Measurements from ENCODE around the gene SPHKAP.
"Not testable (repeated sequence)": the region's sequence is repeated elsewhere in the genome, so short reads cannot be mapped to it uniquely, and the experiment has no call there.

SPHKAP gene

DNA sequence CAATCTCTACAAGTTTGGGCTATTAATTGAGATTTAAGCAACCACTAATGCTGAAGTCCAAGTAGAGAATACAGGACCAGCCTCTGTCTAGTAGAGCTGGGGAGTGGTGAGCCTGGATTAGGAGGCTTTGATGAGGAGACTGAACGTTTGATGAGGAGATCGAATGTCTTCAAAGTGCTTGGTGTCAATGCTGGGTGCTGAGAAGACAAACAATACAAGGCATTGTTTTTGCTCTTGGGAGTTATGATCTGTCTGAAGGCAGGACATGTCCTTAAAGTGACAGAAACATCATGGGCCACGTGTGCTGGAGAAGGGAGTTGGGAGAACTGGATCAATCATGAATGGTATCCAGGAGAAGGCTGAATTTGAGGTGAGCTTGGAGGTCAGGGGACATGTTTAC is 143.6 kb downstream of the SPHKAP start:
- no peak for DNase-seq

DNA sequence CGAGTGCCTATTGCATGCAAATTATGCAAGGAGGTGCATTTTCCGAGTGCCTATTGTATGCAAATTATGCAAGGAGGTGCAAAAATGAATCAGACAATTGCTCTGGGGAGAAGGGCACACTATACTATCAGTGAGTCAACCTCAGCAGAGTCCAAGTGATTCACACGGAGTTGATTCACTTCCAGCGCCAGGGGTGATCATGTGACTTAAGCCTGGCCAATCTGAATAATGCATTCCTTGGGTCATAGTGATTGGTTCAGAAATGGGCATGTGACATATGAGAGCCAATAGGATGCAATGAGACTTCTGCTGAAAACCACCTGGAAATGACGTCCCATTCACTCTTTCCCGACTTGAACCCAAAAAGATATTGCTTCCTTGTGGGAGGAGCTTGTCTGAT is 157.9 kb downstream of the SPHKAP start:
- DNase-seq, result no peak

DNA sequence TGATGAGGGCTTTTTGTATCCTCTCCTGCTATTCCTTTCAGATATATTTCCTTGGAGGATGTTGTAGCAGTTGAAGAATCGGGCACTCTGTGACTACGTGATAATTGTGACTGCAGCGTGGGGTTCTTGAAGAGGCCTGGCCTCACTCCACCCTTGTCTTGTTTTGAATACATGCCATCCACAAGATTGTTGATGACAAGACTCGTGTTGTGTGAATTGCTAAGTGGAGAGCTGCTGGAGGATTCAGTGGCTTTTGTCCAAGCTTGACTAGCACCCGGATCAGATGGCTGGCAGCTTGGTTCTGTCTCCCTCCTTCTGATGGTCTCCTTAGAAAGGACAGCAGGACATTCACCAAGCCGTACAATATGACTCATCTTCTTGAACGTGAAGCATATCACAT is 163.2 kb downstream of the SPHKAP start:
- DNase-seq, result peak in 2 of 58 donors; percentile 1 to 6

DNA sequence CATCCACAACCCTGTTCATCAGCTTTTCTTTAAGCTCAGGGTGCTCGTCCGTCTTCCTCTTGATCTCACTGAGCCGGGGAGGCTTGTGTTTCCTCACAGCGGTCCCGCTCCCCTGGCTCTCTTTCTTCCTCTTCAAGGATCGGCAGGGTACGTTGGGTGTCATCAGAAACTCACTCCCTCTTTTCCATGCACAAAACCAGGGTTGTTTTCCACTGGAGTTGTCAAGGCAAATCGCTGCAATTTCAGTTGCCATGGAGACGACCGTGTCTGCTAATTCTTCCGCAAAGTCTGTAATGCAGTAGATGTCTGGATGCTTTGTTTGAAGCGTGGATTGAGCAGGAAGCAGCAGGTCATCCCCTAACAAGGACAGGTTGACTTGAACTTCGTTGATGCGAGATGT is 163.7 kb downstream of the SPHKAP start:
- peak in 12 of 58 donors; percentile 5 to 43 (median 16) for DNase-seq

- DNase-seq, result no peak
Measured at GRCh38 chr2:228016402-228016801, 165.1 kb downstream of the SPHKAP start.

DNA sequence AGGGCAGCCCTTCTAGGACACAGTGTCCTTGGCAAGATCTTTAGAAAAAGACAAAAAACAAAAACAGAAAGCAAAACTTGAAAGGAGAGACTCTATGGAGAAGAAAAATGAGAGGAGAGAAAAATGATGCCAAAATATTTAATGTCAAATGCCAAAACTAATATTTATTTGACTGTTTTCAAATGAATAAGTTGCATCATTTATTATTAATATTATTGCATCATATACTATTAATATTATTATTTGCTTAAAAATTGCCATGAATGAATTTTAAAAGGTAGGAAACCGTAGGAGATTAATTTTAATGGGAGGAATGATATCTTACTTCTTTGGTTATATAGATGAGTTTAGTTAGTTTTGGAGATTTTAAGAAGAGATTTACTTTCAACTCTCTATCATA is 165.7 kb downstream of the SPHKAP start:
- no peak for DNase-seq

DNA sequence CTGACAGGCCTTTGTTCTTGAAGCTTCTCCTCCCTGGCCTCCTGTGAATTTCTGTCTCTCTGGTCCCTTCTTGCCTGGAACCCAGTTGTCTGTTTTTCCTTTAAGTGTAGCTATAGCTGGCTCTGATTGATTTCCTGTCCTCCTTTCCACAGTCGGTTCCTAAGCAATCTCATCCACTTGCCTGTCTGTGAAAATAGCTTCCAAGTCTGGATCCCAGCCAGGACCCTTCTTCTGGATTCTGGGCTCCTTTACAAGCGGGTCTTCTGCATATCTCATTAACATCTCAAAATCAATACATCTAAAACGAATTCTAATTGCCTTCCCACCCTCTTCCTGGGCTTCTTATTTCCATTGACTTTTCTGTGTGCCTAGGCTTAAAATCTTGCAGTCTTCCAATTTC is 185.1 kb downstream of the SPHKAP start:
- peak in 1 of 58 donors; percentile 3 for DNase-seq

- DNase-seq, result no peak
Measured at GRCh38 chr2:227990937-227991336, 190.6 kb downstream of the SPHKAP start.

DNA sequence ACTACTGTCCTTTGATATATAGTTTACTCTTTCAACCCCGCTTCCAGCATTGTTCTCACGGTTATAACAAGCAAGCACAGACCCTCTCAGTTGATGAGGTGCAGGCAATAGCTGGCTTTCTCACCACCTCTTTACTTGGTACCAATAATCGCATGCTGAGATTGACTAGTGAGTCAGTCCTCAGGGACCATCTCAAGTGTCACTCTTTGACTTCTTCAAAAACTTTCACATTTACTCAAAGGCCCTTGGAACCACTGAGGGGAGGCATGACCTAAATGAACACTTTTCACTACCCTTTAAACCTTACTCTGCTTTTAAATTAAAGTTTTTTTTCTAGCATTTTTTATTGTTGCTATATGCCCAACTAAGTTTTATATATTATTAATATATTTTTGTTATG is 208.2 kb downstream of the SPHKAP start:
- DNase-seq, result no peak

DNA sequence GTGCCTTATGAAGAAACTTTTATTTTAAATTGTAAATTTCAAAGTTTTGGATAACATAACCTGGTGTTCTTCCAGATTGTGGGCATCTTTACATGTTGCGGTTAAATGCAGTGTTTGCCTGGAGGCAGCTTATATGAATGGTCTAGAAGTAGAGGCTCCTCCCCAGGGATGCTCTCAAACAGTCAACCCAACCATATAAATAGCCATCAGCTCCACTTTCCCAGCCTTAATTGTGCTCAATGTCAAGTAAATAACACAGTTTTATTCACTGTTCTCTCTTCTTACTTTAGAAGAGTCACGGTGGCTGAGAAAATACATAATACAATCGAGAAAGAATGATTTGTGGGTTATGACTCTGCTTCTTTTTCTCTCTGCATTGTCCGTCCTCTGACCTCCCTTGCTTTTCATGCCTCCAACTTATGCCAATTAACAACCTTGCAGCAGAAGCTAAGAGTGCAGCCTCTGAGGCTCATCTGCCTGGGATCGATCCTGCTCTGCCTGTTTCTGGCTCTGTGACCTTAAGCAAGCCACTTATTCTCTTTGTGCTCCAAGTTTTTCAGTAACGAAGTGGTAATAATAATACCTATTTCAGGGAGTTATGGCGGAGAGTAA is 209.8 kb downstream of the SPHKAP start:
- no peak for DNase-seq

DNA sequence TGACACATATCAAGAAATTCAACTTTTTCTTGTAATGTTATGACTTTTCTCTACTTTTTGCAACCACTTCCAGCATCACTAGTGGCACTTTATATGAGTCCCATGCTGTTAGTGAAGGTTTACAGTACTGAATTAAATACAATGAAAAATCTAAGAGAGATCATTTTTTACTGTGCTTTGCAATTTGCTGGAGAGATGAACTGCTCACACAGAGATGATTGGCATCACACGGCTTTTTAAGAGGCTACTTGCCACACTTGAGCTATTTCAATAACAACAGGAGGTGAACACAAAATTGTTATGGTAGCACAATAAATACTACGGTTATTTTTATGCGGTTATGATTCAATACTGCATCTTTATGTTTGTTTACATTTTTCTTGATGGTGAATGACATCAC is 221.2 kb downstream of the SPHKAP start:
- no peak for DNase-seq

- no peak for DNase-seq
Measured at GRCh38 chr2:227942965-227943364, 238.5 kb downstream of the SPHKAP start.

DNA sequence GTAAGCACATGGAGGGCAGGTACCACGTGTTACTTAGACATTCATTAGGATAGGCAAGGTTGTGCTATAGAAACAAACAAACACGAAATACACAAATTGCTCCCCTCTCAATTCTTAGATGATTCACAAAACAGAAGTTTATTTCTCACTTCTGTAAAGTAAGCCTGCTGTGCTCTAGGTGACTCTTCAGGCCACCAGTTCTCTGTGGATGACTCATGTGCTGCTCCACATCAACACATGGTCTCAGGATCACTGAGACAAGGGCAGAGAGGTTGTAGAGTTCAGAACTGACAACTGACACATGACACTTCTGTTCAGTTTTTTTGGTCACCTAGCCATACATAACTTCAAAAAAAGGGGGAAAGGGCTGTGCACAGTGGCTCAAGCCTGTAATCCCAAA is 239.5 kb downstream of the SPHKAP start:
- no peak for DNase-seq

DNA sequence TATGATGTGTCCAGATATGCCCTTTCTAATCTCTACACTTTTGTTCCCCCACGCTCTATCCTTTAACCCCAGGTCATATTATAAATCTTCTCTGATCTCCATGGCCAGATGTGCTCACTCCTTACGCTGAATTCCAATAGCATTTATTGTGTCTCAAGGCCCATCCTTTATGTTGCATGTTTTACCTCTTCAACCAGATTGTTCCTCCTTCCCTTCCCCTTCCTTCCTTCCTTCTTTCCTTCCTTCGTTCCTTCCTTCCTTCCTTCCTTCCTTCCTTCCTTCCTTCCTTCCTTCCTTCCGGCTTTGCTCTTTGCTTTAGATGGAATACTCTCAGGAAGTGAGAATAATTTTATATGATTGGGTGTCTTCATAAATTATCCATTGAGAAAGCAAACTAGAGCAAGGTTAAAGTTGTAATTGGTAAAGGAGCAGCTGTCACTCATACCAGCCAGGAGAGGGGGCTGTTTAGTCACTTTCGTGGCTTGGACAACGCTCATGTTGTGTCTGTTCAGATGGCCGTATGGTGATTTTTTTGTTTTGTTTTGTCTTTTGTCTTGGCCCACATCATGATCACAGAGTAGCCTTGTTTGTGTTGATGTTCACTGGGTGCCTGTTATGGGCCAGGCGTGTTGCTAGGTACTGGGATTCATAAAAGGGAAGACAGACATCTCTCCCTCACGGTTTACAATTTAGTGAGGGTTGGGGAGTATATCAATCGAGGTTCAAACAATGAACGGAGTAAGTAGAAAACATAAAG is 242.0 kb downstream of the SPHKAP start:
- DNase-seq, result peak in 38 of 58 donors; percentile 0 to 74 (median 16)

GRCh38 chr2:227936249-227936648 is 245.2 kb downstream of the SPHKAP start:
- DNase-seq, result not testable (repeated sequence)

- no peak for DNase-seq
Measured at GRCh38 chr2:227933884-227934283, 247.6 kb downstream of the SPHKAP start.

- DNase-seq, result no peak
Measured at GRCh38 chr2:227932403-227932802, 249.1 kb downstream of the SPHKAP start.

GRCh38 chr2:227932001-227932400 is 249.5 kb downstream of the SPHKAP start:
- DNase-seq, result no peak

Data from anterior cingulate cortex (tissue), 58 donors.